H1 (cell line): ENCODE results near the gene PHACTR1. TPM values are rescaled to one million over a fixed set of nuclear protein-coding genes. Genes with fewer than 3 reads are reported as not detected.

ENCODE experiments used
- SIX5 ChIP-seq: IDR thresholded peaks from 2 replicates; pipeline ENCODE4 v1.6.1; 2011; ENCODE audit warnings: mild to moderate bottlenecking, low read depth, low read length
- polyA plus RNA-seq, 7 experiments: library from polyadenylated mRNA; depleted of rRNA in 3 of 7; stranded (reverse) in 5 of 7; unstranded in 2 of 7; fragments of >200 nt in 5 of 7; fragments of 200-250 nt in 2 of 7; gene quantifications; 1 replicate in 5 of 7; 2 replicates in 1 of 7; 4 replicates in 1 of 7; pipeline versions ENCODE4 v1.2.1 to v1.2.3, GENCODE V29; 2011 to 2013; ENCODE audit warnings: missing spikeins in 2 of 7, mixed read lengths in 2 of 7
- total RNA-seq: library from RNA; stranded (reverse); fragmentation: NEBNext Ultra II Directional; extraction: Animal tissue kit (Norgen Biotek cat#: 25700); gene quantifications from 2 replicates; pipeline ENCODE4 v1.2.1, GENCODE V29; 2021

Gene PHACTR1
- total and polyA plus RNA-seq, 2 of the 8 experiments (the other 6 are each of a cell fraction or from before 2014, with no cell fraction given): 3.9 to 17.1 TPM

DNA sequence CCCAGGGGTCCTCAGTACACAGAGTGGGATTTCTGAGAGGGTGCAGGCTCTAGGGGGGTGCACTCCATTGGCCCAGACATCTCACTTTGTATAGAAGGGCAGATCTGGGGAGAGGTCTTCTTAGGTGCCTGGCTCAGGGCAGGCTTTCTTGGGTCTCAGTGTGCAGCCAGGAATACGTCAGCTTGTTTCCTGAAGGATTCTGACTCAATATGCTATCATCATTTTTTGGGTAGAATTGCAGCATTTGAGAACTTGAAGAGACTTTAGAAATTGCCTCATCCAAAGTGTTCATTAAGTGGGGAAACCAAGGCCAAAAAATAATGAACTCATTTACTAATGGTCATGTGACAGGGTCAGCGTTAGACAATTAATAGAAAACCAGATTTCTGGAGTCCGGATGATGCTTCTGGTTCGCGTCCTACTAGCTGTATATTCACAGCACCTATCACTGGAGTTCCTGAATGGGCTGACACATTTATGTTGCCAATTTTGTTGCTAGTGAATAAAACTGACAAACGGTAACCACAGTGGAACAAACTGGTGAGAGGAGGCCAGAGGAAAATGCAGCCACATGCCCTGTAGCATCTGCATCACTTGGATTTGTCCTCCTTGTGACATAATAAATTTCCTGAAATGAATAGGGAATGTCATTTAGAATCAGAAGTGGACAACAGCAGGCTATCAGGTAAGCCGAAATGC lies 372.9 kb downstream of the PHACTR1 start (continued):
- TF ChIP-seq SIX5: no peak
